AG04449 (cell line): ENCODE results near the gene PDE9A.
"Not testable (repeated sequence)": the region's sequence is repeated elsewhere in the genome, so short reads cannot be mapped to it uniquely, and the experiment has no call there.

Source experiments
- CTCF ChIA-PET: fragments of 350-600 bp; formaldehyde crosslinking; extraction: SDS; loops from one replicate; lab custom pipeline; 2021; ENCODE audit warnings: antibody characterized with exemption; lab: Yijun Ruan, JAX
- POLR2A ChIA-PET: fragments of 400-600, 350-600 bp; formaldehyde crosslinking; extraction: SDS; loops from one replicate; lab custom pipeline; 2020; ENCODE audit warnings: antibody characterized with exemption, inconsistent platforms; lab: Yijun Ruan, JAX
- DNase-seq: peaks from one replicate; pipeline ENCODE4 v3.0.0-alpha.2; 2010; ENCODE audit warnings: low read depth, low spot score
- H3K4me3 ChIP-seq: 2 replicates; pipeline ENCODE4 v1.5.1; 2011; ENCODE audit warnings: low read depth, mild to moderate bottlenecking, control low read depth, low read length
- TF ChIP-seq, protein P1 (sequence below): IDR thresholded peaks from one replicate; pipeline ENCODE4 v1.5.1; 2011; ENCODE audit warnings: mild to moderate bottlenecking, moderate library complexity, low read length, control low read depth, inconsistent platforms; ENCODE audit not compliant: insufficient read depth; ENCODE audit errors: missing control alignments

PDE9A gene

DNA sequence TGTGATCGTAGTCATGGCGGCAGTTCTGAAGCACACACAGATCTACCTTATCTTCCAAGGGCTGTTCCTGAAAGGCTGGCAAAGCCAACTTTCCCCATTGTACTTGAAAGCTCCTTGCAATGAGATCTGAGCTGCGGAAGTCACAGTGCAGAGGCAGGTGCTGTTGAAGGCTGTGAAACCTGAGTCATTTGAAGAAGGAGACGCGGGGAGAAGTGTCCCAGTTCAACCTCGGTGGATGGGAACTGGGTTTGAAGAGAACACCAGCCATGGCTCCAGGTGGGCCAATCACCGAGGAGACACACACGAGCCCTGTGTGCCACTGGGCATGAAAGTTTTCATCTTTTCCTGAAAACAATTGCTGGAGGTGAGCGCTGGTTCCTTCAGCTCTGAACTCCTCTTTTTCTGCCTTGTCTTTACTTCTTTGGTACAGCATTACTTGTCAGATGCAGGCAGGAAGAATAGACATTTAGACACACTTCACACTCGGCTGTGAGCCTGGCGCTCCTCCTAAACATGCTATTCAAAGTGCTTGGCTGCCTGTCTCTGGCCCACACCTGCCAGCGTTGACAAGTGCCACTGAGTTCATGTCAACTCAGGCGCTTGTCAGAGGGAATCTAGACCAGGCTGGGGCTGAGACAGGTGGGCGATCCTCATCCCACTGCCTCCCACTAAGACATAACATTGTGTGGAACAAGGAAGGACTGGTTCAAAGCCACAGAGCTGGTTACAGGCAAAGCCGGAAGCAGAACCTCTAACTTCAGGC is 25.7 kb upstream of the PDE9A start:
- TF ChIP-seq, protein P1, sequence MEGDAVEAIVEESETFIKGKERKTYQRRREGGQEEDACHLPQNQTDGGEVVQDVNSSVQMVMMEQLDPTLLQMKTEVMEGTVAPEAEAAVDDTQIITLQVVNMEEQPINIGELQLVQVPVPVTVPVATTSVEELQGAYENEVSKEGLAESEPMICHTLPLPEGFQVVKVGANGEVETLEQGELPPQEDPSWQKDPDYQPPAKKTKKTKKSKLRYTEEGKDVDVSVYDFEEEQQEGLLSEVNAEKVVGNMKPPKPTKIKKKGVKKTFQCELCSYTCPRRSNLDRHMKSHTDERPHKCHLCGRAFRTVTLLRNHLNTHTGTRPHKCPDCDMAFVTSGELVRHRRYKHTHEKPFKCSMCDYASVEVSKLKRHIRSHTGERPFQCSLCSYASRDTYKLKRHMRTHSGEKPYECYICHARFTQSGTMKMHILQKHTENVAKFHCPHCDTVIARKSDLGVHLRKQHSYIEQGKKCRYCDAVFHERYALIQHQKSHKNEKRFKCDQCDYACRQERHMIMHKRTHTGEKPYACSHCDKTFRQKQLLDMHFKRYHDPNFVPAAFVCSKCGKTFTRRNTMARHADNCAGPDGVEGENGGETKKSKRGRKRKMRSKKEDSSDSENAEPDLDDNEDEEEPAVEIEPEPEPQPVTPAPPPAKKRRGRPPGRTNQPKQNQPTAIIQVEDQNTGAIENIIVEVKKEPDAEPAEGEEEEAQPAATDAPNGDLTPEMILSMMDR: no peak
- DNase-seq: no peak
- no peak overlapping the region for H3K4me3 ChIP-seq
- POLR2A ChIA-PET: no interaction called here
- CTCF ChIA-PET: no interaction called here

DNA sequence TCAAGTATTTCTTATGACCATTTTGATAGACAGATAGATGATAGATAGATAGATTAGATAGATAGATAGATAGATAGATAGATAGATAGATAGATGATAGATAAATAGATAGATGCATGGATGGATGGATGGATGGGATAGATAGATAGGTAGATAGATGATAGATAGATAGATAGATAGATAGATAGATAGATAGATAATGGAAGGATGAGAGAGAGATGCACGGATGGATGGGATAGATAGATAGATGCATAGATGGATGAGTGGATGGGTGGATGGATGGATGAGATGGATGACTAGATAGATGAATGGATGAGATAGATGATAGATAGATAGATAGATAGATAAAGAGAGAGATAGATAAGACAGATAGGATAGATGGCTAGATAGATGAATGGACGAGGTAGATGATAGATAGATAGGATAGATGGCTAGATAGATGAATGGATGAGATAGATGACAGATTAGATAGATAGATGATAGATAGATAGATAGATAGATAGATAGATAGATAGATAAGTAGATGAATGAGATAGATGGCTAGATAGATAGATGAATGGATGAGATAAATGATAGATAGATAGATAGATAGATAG is 24.9 kb upstream of the PDE9A start:
- H3K4me3 ChIP-seq, DNase-seq, CTCF ChIA-PET, POLR2A ChIA-PET: not testable (repeated sequence)

DNA sequence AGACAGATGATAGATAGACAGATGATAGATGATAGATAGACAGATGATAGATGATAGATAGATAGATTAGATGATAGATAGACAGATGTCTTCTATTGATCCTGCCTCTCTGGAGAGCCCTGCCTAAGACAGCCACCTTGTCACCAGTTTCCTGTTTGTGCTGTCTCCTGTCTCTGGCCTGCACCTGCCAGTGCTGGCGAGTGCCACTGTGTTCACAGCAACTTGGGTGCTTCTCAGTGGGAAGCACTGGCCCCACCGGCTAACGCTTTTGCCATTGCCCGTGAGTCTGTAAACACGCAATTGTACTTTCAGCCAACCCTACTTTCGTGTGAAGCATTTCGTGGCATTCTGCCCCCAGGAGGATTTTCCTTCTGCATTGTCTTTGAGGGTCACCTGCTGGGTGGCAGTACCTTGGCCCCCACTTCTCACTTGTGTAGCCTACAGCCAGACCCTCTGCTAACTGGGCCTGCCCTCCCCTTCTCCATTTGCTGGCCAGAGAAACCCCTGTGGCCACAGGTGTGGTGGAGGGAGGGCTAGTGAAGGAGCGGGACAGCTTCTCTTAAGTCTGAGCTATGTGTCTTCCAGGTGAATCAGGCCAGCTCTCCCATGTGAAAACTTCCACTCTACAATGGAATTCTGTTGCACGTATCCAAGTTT is 23.4 kb upstream of the PDE9A start:
- TF ChIP-seq, protein P1: no peak
- POLR2A ChIA-PET: no interaction called here
- CTCF ChIA-PET: no interaction called here
- DNase-seq: no peak
- no peak overlapping the region for H3K4me3 ChIP-seq

DNA sequence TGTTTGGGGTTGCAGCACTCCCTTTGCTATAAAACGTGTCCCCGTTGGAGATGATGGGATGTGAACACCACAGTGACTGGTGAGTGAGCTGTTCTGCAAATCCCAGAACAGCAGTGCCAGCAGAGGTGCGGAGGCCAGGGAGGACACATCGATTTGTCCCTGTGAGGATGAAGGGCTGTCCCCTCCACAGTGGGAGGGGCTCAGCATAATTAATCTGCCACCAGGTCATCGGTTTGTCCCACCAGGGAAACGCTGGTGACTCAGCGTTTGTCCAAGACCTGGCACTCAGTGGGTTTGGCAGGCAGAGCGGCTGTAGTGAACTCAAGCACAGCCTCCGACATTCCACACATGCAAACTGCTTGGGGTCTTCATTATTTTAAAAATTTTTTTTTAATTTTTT is 22.8 kb upstream of the PDE9A start:
- ChIA-PET CTCF (no interaction called here), POLR2A (no interaction called here)
- no peak for DNase-seq
- TF ChIP-seq, protein P1: no peak
- H3K4me3 ChIP-seq: no peak overlapping the region

DNA sequence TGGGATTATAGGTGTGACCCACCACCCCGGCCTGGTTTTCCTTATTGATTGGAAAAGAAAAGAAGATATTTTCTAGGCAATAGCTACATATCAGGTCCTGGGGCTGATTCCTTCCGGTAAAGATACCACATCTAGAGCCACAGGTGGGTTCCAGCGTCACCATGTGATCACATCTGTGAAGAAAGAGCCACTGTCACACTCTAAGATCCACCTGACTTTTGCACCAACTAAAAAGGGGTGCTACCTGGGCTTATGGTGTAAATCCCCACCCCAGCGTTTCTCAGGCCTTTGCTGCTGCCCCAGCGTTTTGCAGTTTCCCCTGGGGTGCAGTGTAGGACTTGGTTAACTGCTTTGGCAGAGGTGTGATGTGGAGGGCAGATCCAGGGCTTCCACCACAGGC is 22.3 kb upstream of the PDE9A start:
- POLR2A ChIA-PET: no interaction called here
- DNase-seq: no peak
- TF ChIP-seq, protein P1: no peak
- no peak overlapping the region for H3K4me3 ChIP-seq
- CTCF ChIA-PET: no interaction called here

DNA sequence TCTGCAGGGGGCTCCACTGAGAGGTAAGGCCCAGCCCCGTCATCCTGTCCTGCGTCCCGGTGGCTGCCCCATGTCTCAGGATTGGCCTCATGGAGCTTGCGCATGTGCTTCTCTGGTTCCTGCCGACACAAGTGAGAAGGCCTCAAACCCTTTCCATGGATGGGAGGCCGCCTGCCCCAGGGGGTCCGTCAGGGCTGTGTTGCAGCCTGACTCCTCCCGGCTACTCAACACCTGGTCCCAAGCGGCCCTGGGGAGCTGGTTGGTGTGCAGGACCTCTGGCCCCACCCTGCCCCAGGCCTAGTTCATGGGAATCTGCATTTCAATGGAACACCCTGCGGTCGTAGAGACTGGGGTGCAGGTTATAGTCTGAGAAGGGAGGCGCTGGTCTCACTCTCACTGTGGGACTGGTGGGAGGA is 21.1 kb upstream of the PDE9A start:
- TF ChIP-seq, protein P1: no peak
- no peak overlapping the region for H3K4me3 ChIP-seq
- ChIA-PET POLR2A (no interaction called here), CTCF (interaction anchor here (1.0 kb wide), 1 partner anchor 9 kb away, joined by 3 read pairs; no protein-coding TSS in a partner anchor)
- no peak for DNase-seq
